GM19043 (cell line): ENCODE measurements around the gene CYTH2.

ENCODE experiments used
- ATAC-seq: cut with Tn5 transposase; IDR thresholded peaks from one replicate; pipeline ENCODE4 v1.9.1; 2021; ENCODE audit warnings: low read depth; ENCODE audit not compliant: unreplicated experiment

Gene CYTH2, protein sequence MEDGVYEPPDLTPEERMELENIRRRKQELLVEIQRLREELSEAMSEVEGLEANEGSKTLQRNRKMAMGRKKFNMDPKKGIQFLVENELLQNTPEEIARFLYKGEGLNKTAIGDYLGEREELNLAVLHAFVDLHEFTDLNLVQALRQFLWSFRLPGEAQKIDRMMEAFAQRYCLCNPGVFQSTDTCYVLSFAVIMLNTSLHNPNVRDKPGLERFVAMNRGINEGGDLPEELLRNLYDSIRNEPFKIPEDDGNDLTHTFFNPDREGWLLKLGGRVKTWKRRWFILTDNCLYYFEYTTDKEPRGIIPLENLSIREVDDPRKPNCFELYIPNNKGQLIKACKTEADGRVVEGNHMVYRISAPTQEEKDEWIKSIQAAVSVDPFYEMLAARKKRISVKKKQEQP

DNA sequence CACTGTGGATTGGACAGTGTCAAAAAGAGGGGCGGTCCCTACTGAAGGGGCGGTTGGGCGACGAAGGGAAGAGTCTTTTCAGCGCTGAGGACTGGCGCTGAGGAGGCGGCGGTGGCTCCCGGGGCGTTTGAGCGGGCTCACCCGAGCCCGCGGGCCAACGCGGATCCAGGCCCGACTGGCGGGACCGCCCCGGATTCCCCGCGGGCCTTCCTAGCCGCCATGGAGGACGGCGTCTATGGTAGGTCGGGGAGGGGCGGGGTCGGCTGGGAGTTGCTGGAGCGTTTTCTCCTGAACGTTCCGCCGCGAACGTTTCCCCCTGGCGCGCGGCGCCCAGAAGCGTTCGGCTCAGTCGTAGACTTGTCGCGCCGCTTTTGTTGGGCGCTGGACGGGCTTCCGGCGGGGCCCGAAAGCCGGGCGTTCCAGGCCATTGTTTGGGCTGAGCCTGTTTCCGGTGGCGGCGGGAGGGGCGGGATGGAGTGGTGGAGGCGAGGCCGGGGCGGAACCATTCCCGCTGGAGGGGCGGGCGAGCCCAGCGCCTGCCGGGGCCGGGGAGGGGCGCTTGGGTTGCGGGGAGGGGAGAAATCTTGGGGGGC is at the start of gene CYTH2:
Gene CYTH2 (plus strand): TSS at position 81 of the 593 bp plus-strand sequence. CDS start 139 bp downstream, at position 220.
- no peak for ATAC-seq

DNA sequence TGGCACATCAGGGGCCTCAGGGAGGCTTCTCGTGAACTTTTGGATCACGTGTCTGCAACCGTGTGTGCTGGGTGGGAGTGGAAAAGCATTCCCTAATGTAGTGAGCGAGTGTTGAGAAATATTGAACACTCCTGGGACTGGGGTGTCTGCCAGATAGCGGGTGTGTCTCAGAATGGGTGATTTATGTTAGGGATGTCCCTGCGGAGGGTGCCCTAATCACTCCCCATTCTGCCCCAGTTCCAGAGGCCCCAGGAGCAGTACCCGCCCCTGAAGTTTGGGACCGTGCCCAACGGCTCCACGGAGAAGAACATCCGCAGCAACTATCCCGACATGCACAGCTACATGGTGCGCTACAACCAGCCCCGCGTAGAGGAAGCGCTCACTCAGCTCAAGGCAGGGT is 47.6 kb upstream of the CYTH2 start:
- no peak for ATAC-seq

DNA sequence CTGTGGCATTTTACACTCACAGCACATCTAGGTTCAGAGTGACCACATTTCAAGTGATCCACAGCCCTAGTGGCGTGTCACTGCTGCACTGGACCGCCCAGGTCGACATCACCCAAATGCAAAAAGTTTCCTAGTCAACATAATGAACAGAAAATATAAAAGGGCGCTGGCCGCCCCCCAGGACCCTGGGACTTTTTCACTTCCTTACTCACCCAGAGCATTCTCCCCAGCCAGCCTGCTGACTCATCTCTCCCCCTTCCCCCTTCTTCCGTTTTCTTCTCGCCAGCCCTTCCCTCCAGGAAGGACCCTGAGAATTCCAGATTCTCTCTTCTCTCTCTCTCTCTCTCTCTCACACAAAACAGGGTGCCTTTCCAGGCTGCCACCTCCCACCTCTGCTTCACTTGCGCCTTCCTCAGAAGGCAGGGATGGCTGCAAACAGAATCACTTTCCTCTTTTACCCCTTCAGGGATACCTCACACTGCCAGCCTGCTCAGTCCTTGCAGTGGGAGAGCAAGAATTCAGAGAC is 44.4 kb upstream of the CYTH2 start:
- no peak for ATAC-seq

DNA sequence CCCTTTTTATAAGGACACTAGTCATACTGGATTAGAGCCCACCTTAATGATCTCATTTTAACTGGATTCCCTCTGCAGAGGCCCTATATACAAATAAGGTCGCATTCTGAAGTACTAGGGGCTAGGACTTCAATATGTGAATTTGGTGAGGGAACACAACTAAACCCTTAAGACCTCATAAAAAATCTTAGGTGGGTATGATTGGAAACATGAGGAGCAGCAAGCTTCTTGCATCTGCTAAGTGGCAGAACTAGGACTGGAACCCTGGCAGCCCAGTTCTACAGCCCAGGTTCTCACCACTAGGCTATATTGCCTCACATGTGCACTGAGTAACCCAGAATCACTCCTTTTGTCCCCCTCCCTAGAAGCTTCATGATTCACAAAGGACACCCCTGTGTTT is 40.5 kb upstream of the CYTH2 start:
- ATAC-seq = no peak

DNA sequence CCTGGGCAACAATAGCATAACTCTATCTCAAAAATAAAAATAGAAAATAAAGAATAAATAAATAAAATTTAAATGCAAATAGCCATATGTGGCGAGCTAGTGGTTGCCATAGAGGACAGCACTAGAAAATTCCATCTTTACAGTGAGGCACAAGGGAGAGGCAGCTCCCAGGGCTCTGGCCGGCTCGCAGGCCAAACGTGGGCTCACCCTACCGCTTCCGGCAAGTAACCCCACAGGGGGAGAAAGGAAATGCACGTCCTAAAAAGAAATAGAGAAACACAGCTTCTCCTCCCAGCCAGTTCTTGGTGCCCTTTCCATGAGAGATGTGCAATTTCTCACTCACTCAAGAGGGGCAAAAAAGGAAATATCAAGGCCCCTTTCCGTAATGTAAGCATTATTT is 35.8 kb upstream of the CYTH2 start:
- ATAC-seq = no peak

DNA sequence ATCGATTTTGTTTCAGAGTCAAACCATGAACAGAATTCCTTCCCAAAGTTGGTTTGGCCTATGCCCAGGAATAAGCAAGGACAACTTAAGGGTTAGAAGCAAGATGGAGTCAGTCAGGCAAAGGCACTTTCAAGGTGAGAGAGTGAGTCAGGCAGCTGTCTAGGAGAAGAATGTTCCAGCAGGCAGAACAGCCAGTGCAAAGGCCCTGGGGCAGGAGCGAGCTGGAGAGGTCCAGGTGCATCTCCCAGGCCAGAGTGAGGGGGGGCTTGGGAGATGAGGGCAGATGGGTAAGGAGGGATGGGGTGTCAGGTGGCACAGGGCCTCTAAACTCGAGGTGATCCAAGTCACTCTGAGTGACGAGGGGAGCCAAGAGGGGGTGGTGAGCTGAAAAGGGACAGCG is 32.6 kb upstream of the CYTH2 start:
- ATAC-seq = no peak

DNA sequence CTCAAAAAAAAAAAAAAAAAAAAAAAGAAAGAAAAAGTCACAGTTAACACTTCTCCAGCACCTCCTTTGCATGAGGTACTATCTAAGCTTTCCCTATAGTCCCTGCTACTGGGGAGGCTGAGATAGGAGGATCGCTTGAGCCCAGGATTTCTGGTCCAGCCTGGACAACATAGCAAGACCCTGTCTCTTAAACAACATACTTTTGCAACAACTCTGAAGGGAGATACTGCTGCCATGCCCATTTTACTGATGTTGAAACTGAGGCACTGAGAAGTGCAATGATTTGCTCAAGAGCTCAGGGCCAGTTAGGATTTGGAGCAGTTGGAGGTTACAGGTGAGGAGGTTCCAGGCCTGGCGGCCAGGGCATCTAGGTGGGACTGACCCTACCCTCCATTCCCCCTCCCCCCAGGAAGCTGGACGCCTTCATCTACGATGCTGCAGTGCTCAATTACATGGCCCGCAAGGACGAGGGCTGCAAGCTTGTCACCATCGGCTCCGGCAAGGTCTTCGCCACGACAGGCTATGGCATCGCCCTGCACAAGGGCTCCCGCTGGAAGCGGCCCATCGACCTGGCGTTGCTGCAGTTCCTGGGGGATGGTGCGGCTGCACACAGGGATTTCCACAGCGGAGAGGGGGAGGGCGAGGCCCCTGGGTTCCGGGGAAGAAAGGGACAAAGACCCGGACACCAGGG is 27.7 kb upstream of the CYTH2 start:
- no peak for ATAC-seq

DNA sequence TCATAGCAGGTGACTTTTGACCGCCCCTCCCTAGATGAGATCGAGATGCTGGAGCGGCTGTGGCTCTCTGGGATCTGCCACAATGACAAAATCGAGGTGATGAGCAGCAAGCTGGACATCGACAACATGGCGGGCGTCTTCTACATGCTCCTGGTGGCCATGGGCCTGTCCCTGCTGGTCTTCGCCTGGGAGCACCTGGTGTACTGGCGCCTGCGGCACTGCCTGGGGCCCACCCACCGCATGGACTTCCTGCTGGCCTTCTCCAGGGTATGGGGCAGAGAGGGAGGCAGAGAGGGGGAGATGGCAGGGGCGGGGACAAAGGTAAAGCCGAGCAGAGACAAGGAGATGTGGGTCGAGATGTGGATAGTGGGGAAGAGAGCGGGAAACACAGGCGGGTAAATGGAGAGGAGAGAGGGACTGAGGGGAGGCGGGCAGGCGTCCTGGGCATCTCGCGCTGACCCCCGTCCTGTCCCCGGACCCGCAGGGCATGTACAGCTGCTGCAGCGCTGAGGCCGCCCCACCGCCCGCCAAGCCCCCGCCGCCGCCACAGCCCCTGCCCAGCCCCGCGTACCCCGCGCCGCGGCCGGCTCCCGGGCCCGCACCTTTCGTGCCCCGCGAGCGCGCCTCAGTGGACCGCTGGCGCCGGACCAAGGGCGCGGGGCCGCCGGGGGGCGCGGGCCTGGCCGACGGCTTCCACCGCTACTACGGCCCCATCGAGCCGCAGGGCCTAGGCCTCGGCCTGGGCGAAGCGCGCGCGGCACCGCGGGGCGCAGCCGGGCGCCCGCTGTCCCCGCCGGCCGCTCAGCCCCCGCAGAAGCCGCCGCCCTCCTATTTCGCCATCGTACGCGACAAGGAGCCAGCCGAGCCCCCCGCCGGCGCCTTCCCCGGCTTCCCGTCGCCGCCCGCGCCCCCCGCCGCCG is 26.8 kb upstream of the CYTH2 start:
- no peak for ATAC-seq

DNA sequence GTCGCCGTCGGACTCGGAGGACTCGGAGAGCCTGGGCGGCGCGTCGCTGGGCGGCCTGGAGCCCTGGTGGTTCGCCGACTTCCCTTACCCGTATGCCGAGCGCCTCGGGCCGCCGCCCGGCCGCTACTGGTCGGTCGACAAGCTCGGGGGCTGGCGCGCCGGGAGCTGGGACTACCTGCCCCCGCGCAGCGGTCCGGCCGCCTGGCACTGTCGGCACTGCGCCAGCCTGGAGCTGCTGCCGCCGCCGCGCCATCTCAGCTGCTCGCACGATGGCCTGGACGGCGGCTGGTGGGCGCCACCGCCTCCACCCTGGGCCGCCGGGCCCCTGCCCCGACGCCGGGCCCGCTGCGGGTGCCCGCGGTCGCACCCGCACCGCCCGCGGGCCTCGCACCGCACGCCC is 25.9 kb upstream of the CYTH2 start:
- no peak for ATAC-seq

DNA sequence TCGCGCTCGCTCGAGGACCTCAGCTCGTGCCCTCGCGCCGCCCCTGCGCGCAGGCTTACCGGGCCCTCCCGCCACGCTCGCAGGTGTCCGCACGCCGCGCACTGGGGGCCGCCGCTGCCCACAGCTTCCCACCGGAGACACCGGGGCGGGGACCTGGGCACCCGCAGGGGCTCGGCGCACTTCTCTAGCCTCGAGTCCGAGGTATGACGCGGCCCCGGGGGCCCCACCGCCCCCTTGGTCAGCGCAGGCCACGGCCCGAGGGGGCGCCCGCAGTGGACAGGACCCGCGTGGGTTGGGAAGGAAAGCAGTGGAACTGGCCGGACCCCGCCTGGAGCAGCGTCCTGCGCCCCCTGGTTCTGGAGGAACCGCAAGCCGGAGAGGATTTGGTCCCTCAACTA is 25.4 kb upstream of the CYTH2 start:
- no peak for ATAC-seq

DNA sequence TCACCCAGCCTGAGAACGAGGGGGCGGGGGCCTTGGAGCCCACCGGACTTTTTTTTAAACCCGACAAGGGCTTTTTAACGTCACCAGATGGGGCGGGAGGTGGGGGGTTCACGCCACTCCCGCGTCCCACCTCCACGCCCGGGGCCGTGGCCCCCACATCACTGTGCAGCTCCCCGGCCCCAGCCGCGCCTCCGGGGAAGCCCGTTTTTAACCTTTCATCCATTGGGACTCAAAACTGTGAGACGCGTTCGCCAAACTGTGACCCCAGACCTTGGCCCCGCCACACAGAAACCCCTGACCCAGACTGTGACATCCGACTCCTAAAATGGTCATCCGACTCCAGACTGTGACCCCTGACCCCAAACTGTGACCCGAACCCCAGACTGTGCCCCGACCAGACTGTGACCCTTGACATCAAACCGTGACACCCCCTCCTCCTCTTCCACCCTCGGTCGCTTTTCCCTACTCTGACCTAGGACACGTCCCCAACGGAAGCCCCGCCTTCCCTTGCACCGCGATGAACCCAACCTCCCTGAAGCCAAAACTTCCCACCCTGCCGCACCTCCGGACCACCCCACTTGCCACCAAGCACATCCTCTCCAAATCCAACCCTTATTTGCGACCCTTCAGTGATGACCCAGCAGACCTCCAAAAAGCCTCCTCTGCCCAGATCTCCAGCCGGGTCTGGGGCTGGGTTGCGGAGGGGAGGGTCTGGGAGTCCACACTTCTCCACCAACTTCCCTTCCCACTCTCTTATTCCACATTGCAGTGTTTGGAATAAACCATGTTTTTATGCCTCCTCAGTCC is 24.8 kb upstream of the CYTH2 start:
- ATAC-seq = no peak

DNA sequence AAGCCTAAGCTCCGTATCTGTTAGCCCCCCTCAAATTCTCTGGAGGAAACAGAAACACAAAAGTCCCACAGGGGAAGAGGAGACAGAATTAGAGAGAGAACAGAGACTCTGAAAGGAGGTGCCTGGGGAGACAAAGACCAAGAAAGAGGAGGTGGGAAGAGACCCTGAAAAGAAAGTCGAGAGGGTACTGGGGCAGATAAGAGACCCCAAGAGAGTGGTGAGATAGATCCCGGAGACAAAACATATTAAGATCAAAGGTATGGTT is 24.3 kb upstream of the CYTH2 start:
- no peak for ATAC-seq

DNA sequence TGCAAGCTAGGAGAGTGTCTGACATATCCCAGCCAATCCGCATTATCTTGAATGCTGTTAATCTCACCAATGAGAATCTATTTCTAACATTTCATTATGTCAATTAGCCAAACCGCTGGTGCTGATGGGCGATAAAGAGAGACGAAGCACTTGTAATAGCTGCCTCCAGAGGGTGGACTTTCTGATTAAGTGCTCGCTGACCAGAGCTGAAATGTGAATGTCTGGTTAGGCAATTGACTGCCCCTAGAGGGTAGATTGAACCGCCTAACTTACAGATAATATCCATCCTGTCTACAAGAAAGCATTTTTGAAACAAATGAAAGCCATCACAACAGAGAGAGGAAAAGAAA is 23.9 kb upstream of the CYTH2 start:
- ATAC-seq = peak; percentile 25

DNA sequence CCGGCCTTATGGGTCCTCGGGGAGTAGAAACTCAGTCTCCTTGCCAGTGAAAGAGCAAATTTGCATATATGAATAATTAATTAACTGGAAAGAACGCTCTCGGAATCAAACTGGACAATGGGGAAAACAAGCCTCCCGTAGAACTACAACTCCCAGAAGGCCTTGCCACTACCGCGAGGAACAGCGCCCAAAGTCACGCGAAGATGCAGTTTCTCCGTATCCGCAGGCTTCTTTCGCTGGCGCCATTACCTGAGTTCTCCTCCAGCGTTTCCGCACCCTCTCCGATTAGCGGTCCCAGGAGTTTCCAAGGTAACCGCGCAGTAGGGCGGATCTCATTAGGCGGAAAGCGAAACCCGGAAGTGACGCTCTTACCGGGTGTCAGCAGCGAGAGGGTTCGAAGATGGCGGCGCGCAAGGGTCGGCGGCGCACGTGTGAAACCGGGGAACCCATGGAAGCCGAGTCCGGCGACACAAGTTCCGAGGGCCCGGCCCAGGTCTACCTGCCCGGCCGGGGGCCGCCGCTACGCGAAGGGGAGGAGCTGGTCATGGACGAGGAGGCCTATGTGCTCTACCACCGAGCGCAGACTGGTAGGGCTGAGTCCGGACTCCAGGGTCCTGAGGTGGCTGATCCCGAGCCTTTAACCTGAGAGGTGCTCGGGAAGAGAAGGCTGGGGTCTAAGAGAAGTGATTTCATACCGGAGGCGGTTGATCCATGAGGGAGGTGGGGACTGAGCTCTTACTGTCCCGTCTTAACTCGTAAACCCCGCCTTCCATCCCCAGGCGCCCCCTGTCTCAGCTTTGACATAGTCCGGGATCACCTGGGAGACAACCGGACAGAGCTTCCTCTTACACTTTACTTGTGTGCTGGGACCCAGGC is 23.3 kb upstream of the CYTH2 start, which contains the start of gene GRWD1:
Gene GRWD1 (plus strand): TSS at position 378 of the 876 bp plus-strand sequence. CDS start 23 bp downstream, at position 401.
- ATAC-seq = peak; percentile 83

DNA sequence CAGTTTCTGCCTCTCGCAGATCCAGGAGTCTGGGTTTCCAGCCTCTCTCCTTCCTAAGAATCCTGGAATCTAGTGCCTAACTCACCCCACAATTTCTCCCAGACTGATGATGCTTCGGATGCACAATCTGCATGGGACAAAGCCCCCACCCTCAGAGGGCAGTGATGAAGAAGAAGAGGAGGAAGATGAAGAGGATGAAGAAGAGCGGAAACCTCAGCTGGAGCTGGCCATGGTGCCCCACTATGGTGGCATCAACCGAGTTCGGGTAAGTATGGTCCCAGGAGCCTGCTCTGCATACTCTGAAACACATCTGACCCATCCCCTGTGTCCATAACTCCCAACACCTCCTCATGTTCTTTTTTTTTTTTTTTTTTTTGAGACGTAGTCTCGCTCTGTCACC is 22.6 kb upstream of the CYTH2 start:
- ATAC-seq = no peak

DNA sequence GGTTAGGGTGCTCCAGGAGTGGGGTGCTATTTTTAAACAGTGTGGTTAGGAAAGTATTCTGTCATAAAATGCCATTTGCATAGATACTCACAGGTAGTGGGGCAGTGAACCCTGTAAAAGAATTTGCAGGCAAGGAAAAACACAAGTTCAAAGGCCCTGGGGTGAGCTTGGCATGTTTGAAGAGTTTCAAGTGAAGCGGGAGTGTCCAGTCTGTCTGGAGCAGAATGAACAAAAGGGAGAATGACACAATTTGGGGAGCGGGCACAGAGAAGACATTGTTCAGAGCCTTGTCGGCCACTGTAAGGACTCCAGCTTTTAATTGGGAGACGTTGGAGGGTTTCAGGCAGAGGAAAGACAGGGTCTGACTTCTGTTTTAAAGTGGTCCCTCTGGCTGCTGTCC is 20.6 kb upstream of the CYTH2 start:
- ATAC-seq = no peak

DNA sequence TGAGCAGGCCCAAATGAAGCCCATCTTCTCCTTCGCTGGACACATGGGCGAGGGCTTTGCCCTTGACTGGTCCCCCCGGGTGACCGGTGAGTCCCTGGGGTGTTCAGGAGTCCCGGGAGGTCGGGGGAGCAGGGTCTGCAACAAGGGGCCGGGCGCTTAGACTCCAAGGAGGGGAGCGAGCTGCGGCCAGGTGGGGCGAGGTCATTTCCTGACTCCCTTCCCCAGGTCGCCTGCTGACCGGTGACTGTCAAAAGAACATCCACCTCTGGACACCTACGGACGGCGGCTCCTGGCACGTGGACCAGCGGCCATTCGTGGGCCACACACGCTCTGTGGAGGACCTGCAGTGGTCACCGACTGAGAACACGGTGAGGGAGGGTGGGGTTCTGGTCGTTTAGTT is 18.7 kb upstream of the CYTH2 start:
- ATAC-seq = no peak

DNA sequence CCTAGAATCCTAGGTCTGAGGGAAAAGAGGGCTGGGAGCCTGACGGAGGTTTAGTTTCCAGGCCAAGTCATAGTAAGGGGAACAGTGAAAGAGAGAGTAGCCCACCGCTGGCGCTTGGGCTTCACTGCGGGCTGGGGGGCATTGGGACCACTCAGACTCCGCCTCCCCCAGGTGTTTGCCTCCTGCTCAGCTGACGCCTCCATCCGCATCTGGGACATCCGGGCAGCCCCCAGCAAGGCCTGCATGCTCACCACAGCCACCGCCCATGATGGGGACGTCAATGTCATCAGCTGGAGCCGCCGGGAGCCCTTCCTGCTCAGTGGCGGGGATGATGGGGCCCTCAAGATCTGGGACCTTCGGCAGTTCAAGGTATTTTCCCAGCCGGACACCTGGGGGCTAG is 18.3 kb upstream of the CYTH2 start:
- no peak for ATAC-seq

DNA sequence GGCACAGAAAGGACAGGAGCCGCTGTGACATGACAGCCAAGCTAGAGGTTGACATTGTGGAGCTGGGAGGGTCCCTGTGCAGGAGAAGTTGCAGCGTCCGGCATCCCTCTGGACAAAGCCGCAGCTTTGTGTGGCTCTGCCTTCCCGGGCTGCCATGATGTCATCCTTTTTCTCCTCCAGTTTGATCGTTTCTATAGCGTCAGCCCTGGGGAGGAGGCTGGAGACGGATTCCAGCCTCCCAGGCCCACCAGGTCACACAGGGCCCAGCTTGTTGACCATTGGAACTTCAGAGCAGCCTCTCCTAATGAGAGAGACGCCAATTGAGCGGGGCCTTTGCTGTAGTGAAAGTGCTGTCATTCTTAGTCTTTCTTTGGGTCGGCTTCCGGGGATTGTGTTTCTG is 17.5 kb upstream of the CYTH2 start:
- ATAC-seq = no peak
